Ovary (tissue), 3 donors: ENCODE measurements around the gene CDC42BPB.

Experiments
- CTCF ChIP-seq, 3 donors: fragments of 450-650 bp in 2 of 3; fragments of 200-600 bp in 1 of 3; IDR thresholded peaks; one replicate each; pipeline versions ENCODE4 v1.5.1 to v1.8.0; 2016 to 2022; ENCODE audit warnings: antibody characterized with exemption in 3 of 3, mild to moderate bottlenecking in 1 of 3
- EP300 ChIP-seq: sonication (generic); formaldehyde crosslinking; IDR thresholded peaks from one replicate; pipeline ENCODE4 v1.6.1; 2017; ENCODE audit warnings: antibody characterized with exemption
- POLR2A ChIP-seq: fragments of 450-650 bp; IDR thresholded peaks from one replicate; pipeline ENCODE4 v1.6.1; 2017; ENCODE audit warnings: antibody characterized with exemption, mild to moderate bottlenecking, moderate library complexity
- donor health status: DM: no; HTN: no; CAD: no.

- TF ChIP-seq EP300: no peak
- no peak for TF ChIP-seq CTCF (IDR thresholded peaks at IDR 0.05)
- no peak for TF ChIP-seq POLR2A
Observed at GRCh38 chr14:102986810-102987579, 70.4 kb downstream of the CDC42BPB start.
